ENCODE results near the gene MCRS1. TPM values are rescaled to one million over a fixed set of nuclear protein-coding genes. Genes with fewer than 3 reads are reported as not detected.
A peak's percentile ranks its signal among the peaks of the same experiment; 100 is the strongest.

Gene MCRS1
- total RNA-seq, 1 donor from 2014 or later: 48.5 TPM

DNA sequence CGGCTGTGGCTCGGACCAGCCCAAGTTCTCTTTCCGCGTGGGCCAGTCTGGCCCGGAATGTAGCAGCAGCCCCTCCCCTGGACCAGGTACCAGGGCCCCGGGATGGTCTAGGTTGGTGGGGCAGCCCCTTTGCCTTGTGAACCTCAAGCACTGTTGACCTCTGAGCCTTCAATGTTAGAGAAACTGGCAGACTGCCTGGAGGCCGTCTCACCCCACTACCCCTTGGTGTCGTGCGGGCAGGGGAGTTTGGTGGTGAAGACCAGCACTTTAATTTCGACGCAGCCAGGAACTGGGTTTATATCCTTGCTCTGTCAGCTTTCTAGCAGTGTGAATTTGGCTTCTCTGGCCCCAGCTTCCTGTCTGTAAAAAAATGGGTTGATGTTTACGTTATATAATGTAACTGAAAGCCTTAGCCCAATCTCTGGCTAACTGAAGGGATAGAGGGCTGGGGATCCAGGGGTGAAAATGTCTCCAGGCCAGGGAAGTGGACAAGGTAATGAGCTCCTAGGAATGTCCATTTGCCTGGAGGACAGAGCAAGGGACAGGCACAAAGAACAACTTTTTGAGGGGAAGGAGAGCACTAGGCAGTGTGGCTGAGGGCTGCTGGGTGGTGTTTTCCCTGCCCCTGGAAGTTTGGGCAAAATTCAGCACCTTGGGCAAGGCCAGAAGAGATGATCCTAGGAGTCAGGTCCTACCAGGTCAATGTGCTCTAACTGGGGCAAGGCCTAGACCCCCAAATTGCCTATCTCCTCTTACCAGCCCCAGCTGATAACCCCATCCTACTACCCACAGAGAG, 11.4 kb downstream of the MCRS1 start:
- DNase-seq (ENCODE audit: low read depth in 2 of 2): no peak

DNA sequence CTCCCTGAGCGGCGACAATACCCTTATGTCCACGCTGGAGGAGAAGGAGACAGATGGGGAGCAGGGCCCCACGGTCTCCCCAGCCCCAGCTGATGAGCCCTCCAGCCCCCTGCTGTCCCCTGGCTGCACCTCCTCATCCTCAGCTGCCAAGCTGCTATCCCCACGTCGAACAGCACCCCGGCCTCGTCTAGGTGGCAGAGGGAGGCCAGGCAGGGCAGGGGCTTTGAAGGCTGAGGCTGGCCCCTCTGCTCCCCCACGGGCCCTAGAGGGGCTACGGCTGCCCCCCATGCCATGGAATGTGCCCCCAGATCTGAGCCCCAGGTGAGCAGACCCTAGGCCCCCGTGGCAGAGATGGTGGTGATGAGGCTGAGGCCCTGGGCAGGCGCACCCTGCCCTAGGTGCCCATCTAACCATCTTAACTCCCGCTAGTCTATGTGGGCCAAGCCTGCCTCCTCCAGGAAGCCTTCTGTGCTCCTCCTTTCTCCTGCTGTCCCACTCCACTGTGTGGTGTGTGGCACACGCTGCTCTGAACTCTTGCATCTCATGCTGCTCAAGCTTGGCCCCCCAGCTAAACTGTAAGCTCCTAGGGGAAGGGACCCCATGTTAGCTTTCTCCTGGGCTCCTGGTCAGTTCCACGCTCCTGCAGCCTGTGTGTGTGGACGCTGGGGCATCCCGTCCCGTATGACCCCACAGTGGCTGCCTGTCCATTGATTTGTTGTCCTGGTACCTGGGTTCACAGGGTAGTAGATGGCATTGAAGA, 12.1 kb downstream of the MCRS1 start:
- no peak for DNase-seq (ENCODE audit: low read depth in 2 of 2)

DNA sequence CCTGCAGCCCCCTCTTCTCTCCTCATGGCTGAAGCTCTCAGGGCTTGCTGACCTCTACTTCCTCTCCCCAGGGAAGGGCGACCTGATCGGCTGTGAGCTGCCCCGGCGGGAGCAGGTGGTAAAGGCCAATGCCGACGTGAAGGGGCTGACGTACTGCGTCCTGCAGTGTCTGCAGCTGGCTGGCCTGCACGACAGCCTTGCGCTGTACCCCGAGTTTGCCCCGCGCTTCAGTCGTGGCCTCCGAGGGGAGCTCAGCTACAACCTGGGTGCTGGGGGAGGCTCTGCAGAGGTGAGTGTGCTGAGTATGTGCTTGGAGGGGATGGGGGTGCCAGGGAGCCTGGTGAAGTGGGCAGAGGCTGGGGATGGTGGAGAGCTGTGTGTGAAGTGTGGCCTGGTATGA, 13.7 kb downstream of the MCRS1 start:
- DNase-seq (ENCODE audit: low read depth in 2 of 2): no peak

DNA sequence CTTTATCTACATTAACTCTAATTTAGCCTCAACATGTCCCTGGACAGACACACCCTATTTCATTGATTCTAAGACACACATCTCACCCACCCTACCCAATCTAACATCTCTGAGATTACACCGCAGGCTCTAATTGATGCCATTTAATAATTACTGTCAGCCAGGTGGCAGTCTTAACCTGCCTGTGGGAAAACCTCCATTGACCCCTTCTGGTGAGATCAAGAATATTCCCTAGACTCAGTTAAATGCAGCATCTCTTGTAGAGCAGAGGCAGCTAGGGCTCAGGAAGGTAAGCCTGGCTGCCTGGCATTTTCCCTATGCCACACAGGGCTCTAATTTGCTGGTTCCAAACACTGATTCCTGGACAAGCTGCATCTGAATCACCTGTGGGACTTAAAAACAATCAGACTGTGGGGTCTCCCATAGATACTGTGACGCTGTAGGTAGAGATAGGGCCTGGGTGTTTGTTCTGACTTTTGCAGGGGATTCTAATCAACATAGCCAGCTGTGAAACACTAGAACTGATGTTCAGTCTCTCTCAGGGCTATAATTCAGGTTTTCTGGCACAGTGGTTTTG, 14.3 kb downstream of the MCRS1 start:
- DNase-seq (ENCODE audit: low read depth in 2 of 2): peak in 1 of 2 donors; percentile 50

DNA sequence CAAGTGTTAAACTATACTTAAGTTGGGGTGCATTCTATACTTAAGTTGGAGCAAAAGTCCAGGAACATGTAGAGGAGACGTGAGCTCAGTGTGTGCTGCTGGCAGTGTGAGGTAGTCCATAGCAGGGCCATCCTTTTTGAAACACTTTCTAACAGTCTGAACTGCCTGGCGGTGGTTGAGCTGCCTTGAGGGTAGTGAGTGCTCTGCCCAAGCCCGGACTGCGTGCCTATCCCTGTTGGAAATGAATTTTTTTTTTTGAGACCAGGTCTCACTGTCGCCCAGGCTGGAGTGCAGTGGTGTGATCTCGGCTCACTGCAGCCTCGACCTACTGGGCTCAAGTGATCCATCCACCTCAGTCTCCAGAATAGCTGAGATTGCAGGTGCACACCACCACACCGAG, 15.0 kb downstream of the MCRS1 start:
- no peak for DNase-seq (ENCODE audit: low read depth in 2 of 2)

DNA sequence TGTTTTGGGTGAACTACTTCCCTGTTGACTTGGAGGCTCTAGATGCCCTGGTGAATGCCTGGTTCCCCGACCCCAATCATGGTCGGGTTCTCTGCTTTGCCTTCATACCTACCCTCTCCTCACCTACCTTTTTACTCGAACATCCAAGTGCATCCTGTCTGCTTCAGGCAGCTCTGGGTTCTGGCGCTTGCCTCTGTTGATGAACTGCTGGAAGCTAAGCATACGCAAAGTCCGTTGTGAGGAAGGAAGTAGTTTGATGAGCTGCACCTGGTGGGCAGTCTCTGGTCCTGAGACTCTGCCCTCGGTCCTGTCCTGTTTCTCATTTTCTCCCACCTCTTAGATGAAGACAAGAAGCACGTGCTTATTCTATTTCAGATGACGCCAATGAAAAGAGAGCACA, 15.5 kb downstream of the MCRS1 start:
- no peak for DNase-seq (ENCODE audit: low read depth in 2 of 2)

DNA sequence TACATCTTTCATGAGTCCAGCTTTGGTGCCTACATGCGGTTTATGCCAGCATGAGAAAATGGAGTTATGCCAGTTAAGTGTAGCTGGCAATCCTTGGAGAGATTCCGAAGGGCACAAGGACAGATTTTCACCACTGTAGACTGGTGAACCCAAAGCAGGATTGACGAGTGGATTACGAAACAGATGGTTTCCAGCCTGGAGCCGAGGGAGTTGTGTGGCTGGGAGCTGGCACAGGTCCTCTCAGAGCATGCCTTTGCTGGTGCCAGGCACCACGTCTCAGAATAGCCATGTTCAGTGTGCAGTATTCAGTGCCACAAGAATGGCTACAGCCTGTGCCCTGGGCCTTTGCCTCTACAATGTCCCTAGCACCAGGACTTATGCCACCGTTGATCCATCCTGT, 15.9 kb downstream of the MCRS1 start:
- no peak for DNase-seq (ENCODE audit: low read depth in 2 of 2)

DNA sequence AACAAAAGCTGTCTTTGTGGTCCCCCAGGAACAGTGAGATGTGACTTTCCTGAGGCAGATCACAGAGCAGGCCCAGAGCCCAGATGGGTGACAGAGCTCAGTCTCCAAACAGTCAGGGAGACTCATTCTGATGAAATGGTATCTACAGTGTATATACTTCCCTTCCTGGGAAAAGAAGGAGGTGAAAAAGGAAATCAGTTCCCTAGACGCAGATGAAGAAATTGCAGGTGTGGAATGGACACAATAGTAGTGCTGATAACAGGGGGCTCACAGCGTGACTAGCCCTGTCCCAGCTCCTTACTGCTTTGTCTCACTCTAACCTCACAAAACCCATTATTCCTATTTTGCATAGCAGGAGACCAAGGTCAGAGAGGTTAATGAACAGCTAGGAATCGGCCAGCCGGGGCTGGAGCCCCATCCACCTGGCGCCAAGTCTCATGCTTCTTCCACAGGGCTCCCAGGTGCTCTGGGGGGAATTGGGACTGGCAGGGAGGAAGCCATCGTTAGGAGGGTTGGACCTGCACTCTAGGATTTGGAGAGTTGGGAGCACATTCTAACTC, 17.2 kb downstream of the MCRS1 start:
- DNase-seq (ENCODE audit: low read depth in 2 of 2): no peak

DNA sequence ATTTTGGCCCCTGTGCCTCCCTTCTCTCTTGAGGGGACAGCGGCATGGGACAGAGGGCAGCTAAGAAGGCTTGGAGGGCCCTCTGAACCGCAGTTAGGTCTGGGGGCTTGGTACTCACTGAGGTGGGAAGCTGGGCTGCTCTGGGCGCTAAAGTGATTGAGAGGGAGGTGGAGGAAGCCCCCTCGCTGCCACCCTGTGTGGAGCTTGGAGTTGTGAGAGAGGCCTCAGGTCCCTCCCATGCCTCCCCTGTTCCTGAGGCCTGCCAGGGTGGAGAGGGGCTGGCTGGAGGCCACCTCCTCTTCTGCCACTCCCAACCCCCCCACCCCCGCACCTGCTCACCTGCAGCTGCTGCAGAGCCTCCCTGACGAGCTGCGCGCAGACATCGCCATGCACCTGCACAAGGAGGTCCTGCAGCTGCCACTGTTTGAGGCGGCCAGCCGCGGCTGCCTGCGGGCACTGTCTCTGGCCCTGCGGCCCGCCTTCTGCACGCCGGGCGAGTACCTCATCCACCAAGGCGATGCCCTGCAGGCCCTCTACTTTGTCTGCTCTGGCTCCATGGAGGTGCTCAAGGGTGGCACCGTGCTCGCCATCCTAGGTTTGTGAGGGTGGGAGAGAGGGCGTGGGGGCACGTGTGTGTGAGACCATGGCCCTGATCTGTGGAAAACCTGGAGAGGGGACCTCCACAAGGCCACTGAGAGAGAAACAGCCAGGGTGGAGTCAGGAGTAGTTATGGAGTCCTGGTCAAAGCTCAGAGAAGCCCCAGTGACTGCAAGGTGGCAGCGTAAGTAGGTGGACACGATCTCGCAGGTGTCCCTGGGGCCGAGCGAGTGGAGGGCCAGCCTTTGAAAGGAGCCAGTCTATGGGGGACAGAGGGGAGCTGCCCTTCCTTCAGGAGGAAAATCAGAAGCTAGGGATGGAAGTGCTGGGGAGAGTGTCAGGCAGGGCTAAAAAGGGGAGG, 17.9 kb downstream of the MCRS1 start:
- no peak for DNase-seq (ENCODE audit: low read depth in 2 of 2)

DNA sequence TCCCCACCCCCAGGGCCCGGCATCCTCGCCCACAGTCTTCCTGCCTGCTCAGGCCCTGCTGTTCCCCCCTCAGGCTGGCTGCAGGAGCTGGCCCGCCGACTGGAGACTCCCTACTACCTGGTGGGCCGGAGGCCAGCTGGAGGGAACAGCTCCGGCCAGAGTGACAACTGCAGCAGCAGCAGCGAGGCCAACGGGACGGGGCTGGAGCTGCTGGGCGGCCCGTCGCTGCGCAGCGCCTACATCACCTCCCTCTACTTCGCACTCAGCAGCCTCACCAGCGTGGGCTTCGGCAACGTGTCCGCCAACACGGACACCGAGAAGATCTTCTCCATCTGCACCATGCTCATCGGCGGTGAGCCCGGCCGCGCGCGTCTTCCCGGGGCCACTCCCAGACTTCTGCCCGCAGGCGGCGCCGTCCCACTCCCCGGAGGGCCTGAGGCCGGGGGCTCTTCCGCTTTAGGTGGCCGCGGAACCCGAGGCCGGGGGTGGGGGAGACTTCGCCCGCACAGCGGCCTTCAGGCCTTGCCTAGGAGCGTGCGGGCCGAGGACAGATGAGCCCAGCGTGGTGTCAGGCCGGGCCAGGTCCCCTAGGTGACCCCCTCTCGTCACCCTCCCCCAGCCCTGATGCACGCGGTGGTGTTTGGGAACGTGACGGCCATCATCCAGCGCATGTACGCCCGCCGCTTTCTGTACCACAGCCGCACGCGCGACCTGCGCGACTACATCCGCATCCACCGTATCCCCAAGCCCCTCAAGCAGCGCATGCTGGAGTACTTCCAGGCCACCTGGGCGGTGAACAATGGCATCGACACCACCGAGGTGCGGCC, 18.9 kb downstream of the MCRS1 start:
- peak in 1 of 2 donors; percentile 15 for DNase-seq (ENCODE audit: low read depth in 2 of 2)

DNA sequence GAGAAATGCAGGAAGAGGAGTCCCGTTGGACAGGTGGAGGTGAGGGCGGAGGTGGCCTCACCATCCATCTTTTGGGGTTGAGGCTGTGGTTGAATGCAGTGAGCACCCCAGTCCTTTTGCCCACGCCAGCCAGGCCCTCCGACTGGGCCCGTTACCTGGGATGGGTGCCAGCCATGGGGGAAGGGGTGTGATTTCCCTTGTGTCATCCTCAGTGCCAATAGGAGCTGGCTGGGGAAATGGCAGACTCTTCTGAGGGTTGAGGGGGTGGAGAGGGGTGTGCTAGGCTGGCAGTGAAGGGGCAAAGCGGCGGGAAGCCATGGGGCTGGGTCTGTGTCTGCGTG, 19.5 kb downstream of the MCRS1 start:
- DNase-seq (ENCODE audit: low read depth in 2 of 2): no peak

DNA sequence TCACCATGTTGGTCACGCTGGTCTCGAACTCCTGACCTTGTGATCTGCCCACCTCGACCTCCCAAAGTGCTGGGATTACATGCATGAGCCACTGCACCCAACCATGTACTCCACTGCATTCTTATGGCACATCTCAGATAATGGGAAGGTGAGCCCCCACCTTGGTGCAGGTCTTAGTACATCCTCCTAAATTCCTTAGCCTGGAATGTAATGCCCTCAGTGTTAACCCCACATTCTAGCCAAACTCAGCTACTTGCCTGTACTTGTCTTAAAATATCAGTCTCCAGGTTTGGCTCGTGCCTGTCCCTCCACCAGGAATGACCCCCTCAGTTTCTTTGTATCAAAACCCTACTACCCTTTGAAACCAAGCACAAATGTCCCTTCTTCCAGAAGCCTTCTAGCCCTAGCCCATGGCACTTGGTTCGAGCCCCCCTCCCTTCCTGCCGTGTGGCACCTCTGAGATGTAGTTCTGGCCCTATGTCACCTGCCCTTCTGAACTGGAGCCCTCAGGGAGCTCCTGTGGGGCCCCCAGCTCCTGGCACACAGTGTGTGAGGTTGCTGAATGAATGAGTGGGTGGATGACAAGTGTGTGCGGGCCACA, 20.8 kb downstream of the MCRS1 start:
- no peak for DNase-seq (ENCODE audit: low read depth in 2 of 2)

DNA sequence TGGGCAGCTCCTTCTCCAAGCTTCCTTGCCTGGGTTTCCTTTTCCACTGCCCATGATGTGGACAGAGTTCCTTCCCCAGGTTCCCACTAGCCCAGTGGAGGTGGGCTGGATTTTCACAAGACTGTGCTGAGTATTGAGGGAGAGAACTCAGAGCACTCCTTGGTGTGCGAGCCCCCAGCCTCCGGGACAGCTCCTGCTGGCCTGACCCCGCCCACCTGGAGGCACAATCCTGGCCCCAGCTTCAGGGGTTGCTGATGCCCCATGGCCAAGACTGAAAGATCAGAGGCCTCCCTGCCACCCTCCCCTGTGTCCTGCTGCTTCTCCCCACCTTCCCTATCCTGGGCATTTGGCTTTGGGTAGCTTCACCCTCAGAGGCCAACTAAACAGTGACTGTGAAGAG, 21.5 kb downstream of the MCRS1 start:
- no peak for DNase-seq (ENCODE audit: low read depth in 2 of 2)

DNA sequence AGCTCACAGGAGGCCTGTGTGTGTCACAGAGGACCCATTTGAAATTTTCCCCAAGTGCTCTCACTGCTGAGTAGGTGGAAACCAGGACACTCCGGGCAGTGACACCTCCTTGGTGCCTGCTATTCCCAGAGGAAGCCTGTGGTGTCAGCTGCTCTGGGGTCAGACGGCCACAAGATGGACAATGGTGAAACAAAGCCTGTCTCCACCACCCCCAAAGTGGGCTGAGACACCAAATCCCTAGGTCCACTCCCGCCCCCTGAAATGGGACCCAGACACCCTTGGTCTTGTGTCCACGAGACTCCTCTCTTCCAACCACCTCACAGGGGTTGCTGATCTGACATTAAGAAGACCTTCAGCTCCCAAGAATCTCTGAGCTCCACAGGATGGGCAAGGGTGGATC, 22.1 kb downstream of the MCRS1 start:
- no peak for DNase-seq (ENCODE audit: low read depth in 2 of 2)

DNA sequence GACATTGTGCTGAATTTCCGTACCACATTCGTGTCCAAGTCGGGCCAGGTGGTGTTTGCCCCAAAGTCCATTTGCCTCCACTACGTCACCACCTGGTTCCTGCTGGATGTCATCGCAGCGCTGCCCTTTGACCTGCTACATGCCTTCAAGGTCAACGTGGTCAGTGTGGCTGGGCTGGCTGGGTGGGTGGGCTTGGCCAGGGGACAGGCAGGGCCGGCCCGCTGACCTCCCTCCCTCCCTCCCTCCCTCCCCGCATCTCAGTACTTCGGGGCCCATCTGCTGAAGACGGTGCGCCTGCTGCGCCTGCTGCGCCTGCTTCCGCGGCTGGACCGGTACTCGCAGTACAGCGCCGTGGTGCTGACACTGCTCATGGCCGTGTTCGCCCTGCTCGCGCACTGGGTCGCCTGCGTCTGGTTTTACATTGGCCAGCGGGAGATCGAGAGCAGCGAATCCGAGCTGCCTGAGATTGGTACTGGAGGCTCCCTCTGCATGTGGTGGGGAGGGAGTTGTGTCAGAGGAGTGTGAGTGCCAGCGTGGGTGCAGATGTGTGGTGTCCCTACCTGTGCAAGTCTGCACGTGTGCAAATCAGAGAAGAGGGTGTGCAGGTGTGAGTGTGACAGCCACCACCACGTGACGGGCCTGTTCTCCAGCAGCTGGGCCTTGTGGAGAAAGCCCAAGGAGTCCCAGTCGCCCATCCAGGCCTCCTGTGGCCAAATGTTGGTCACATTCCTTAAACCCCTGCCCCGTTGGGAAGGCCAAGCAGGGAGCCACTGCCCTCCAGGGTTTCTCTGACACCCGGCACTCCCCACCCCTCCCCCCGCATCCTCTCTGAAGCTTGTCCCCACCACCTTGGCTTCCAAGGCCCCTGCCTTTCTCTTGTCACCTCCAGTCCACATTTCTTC, 23.8 kb downstream of the MCRS1 start:
- no peak for DNase-seq (ENCODE audit: low read depth in 2 of 2)

DNA sequence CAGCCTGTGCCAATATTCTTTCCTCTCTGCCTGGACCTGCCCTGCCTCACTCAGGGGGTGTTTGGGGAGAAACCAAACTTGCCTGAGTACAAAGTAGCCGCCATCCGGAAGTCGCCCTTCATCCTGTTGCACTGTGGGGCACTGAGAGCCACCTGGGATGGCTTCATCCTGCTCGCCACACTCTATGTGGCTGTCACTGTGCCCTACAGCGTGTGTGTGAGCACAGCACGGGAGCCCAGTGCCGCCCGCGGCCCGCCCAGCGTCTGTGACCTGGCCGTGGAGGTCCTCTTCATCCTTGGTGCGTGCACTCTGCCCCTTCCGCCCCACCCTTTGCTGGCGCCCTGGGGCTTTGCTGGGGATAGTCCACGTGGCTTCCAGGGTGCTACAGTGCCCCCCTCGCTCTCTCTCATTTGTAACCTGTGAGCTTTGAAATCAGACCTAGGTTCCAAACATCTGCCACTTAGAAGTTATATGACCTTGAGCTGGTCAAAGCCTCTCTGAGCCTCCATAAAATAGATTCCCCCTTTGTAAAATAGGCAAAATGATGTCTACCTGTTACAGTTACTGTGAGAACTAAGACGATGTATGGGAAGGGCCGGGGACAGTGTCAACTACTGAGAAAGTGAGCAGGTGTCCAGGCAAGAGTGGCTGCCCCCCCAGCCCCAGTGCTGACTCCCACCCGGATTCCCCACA, 24.6 kb downstream of the MCRS1 start:
- DNase-seq (ENCODE audit: low read depth in 2 of 2): no peak

DNA sequence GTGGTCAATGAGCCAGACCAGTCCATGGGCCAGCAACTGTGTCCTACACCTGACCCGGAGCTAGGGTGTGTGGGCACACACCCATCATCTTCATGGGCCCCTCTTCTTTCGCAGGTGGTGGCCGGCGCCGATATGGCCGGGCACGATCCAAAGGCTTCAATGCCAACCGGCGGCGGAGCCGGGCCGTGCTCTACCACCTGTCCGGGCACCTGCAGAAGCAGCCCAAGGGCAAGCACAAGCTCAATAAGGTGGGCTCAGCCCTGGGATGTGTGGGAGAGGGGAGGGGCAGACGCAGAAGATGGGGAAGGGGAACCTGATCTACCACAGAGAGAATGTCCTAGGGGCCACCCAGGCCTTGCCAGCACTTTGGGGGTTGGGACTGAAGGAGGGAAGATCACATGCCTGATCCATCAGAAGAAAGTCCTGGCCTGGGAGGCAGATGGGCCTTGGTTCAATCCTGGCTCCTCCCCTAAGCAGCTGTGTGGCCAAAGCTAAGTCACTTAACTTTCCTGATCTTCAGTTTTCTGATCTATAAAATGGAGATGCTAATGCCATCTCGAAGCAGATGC, 25.3 kb downstream of the MCRS1 start:
- DNase-seq (ENCODE audit: low read depth in 2 of 2): no peak

DNA sequence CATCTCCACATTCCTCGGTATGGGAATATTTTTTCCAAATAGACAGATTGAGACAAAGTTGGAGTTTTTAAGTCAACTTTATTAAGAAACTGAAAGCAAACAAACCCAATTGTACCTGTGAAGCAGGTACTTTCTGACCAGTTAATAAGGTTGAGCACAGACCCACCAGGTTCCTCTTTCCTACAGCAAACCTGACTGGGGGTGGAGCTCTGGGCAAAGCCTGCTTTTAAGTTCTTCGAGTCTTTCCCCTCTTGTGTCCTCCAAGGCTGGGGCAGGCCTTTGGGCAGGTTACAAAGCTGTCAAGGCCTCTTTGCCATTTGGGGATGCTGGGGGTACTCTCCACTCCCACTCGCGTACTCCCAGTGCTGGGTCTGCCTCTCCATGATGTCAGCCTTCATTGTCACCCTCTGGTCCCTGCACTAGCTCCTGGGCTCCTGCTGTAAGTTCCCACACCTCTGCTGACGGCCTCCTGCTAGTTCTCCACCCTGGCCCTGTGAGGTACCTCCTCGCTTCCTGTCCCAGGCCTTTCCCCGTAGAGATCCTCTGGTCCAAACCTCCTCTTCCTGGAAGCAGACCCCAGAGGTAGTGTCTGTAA, 25.9 kb downstream of the MCRS1 start:
- DNase-seq (ENCODE audit: low read depth in 2 of 2): no peak

Data from dermis microvascular lymphatic vessel endothelial cell (primary cell).